HS-27A (cell line): ENCODE measurements around the gene PACS1.
"Not testable (repeated sequence)": the region's sequence is repeated elsewhere in the genome, so short reads cannot be mapped to it uniquely, and the experiment has no call there.

Experiments
- DNase-seq: peaks from one replicate; pipeline ENCODE4 v3.0.0-alpha.2; 2012; ENCODE audit warnings: low read depth, missing footprints

The PACS1 gene

GRCh38 chr11:66226101-66226500, 156.0 kb downstream of the PACS1 start:
- no peak for DNase-seq

DNA sequence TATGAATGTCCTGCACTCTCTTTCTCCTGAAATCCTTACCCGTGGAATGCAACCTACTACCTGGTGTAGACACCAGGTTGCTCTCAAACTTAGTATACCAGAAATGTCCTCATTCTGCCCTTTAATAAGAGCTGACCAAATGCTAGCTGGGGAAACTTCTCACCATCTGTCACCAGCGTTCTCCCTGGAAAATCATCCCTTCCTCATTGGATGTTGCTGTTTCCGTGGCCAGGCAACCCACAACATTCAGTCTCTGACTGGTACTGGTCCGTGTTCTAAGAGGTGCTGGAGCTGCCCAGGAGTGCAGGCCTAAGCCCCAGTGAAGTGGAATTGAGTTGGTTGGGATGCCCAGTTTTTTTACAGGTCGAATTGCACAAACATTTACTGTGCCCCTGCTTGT, 157.6 kb downstream of the PACS1 start:
- DNase-seq = no peak

- no peak for DNase-seq
Observed at GRCh38 chr11:66228521-66228920, 158.4 kb downstream of the PACS1 start.

DNA sequence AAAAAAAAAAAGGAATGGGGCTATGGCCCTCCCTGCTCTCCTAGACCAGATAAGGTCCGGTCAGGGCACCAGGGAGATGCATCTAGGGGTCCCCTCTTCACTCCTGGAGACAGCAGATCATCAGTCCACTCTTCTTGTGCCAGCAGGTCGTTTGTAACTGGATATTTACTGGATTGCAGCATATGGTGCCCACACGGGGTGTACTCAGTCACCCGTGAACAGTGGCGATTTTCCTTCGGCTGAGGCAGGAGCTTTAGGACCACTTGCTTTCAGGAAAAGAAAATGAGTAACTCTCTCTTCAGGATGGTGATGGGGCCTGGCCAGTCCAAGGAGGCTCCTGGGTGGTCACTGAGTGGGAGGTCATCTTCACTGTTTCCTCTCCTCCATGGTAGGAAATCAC, 160.1 kb downstream of the PACS1 start:
- no peak for DNase-seq

DNA sequence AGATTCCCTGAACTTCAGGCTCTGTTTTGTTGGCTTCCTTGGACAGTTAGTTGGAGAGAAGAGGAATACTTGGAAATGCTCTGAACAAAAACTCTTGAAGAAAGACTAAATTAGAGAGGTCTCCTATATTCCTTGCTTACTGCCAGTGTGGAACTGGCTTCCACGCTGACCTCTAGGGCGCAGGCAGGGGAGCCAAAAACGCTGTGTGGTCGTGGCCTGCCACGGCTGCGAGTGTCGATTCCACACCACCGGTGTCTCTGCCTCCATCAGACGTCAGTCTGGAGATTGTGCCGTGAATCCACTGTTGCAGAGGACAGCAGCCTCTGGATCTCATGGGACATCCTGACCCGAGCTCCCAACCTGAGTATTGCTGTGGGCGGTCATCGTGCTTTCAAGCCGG, 160.9 kb downstream of the PACS1 start:
- DNase-seq = no peak

- DNase-seq = no peak
Observed at GRCh38 chr11:66231561-66231960, 161.5 kb downstream of the PACS1 start.

- DNase-seq = no peak
Observed at GRCh38 chr11:66232769-66233168, 162.7 kb downstream of the PACS1 start.

DNA sequence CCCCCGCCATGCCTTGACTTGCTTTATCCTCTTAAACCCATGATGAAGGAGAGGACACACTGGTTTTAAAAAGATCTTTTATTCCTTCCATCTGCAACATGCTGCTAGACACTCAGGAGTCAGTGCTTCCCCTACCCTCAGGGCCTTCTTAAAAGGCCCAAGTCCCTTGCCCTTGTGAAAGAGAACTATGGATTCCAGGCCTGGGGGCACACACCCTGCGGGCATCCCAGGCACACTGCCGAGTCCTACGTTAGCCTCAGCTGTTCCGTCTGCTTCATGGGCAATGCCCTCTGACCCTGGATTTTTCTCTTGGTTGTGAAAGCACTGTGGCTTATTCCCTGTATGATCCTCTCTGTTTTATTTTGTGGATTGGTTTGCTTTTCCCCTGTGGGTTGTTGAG, 163.2 kb downstream of the PACS1 start:
- no peak for DNase-seq

DNA sequence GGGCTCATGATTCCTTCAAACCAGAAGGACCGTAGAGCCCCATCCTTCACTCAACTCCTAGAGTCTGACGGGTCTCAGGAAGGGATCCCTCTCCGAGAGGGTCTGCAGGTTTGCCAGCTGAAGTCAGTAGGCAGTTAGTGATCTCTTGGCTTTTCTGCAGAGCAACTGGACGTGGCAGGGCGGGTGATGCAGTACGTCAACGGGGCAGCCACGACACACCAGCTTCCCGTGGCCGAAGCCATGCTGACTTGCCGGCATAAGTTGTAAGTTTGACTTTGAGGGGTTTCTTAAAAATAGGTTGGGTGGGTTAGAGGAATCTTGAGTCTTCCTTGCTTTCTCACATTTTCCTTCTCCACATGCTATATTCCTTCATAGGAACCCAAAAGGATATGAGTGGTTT, 165.1 kb downstream of the PACS1 start:
- DNase-seq = no peak

GRCh38 chr11:66237867-66238266, 167.8 kb downstream of the PACS1 start:
- no peak for DNase-seq

GRCh38 chr11:66238786-66239413, 168.8 kb downstream of the PACS1 start:
- no peak for DNase-seq

DNA sequence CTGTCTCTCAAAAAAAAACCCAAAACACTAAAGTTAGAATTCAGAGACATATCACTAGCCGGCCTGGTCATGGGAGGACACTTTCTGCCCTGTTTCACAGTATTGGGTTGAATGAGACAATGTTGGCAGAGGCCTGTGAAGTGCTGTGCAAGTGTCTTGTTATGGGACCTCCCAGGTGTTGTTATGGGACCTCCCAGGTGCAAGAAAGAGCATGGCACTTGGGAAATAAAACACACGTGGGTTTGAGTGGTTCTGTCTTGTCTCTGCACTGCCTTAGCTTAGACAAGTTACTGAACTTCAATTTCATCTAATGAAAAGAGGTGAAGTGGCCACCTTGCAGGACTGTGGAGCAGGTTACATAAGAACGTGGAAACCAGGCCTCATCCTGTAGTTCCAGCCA, 169.4 kb downstream of the PACS1 start:
- no peak for DNase-seq

- no peak for DNase-seq
Observed at GRCh38 chr11:66239998-66240780, 170.1 kb downstream of the PACS1 start.

GRCh38 chr11:66240781-66241136, 170.7 kb downstream of the PACS1 start:
- DNase-seq = no peak

- DNase-seq = no peak
Observed at GRCh38 chr11:66242095-66242765, 172.2 kb downstream of the PACS1 start.

- no peak for DNase-seq
Observed at GRCh38 chr11:66243782-66244535, 173.9 kb downstream of the PACS1 start.

DNA sequence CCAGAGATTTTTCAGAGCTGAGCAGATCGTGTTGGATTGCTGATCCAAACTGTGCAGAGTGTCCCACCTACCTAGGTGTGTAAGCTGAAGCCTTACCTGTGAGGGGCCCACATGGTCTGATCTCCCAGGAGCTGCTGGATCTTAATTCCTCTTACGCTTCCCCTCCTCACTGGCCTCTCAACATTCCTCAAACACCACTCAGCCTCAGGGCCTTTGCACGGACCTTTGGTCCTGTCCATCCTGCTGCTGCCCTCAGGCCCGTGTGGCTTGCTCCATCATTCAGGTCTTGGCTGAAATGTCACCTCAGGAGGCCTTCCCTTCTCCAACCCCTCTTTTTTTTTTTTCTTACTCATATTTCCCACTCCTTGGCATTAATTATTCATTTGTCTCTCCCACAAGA, 177.2 kb downstream of the PACS1 start:
- DNase-seq = no peak

DNA sequence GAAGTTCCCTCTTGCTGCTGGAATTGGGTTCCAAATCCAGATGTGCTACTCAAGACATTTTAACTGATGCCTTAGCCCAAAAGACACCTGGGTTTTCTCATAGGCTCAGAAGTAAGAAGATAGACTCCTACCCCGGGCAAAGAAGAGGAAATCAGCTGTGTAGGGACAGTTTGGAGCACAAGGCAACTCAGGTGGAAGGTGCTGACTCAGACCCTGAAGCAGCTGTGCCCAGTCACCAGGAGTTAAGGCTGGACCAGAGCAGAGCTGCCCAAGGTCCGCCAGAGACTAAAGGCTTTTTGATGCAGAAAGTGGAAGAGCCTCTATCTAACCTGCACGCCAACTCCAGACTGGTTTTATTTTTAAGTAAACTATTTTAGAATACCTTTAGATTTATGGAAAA, 177.7 kb downstream of the PACS1 start:
- no peak for DNase-seq

- DNase-seq = no peak
Observed at GRCh38 chr11:66248903-66249302, 178.8 kb downstream of the PACS1 start.

DNA sequence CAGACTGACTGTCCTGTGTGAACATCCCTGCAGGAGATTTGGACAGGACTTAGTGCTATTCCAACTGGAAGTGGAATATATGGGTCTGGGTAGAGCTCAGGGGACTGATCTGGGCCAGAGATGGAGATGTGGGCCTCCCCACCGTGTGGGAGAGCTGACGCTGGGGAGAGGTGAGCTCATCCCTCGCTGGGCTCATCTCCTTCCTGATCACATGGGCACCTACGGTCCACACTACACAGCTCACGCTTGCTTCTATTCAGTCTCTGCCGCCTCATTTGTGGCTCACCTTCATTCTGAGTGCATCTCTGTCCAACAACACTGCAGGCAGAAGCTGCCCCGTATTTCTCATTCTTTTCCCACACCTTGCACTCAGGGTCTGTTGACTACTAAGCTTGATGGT, 181.7 kb downstream of the PACS1 start:
- no peak for DNase-seq

DNA sequence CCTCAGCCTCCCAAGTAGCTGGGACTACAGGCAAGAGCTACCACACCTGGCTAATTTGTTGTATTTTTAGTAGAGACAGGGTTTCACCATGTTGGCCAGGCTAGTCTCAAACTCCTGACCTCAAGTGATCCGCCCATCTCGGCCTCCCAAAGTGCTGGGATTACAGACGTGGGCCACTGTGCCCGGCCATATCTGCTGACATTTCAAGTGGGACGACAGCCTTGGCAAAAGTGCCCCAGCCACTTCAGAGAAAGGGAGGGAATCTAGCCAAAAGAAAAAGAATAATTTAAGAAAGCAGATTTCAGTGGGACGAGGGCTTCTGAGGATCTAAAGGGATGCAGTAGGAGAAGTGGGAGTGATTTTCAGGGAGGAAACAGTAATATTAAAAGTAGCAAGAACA, 183.0 kb downstream of the PACS1 start:
- not testable (repeated sequence) for DNase-seq

DNA sequence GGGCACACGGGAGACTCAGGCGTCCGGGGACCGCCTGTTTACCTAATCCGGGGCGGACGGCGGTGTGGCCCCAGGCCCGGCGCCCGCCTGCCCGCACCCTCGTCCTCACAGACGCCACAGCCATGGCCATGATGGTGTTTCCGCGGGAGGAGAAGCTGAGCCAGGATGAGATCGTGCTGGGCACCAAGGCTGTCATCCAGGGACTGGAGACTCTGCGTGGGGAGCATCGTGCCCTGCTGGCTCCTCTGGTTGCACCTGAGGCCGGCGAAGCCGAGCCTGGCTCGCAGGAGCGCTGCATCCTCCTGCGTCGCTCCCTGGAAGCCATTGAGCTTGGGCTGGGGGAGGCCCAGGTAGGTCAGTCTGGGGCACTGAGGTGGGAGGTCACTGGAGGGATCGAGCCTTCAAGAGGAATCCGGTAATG, 188.4 kb downstream of the PACS1 start:
- DNase-seq = no peak

GRCh38 chr11:66259225-66259624, 189.2 kb downstream of the PACS1 start:
- DNase-seq = no peak
